Endodermal cell (in vitro differentiated cells): Measurements from ENCODE around the gene TLL1. TPM values are rescaled to one million over a fixed set of nuclear protein-coding genes. Genes with fewer than 3 reads are reported as not detected.

ENCODE experiments used
- DNase-seq: peaks from one replicate; pipeline ENCODE4 v3.0.0-alpha.2; 2017
- H3K27ac ChIP-seq: 2 replicates; pipeline ENCODE4 v1.5.1; 2013; ENCODE audit warnings: mild to moderate bottlenecking, low read depth, low read length, moderate library complexity
- H3K27me3 ChIP-seq: 2 replicates; pipeline ENCODE4 v1.6.1; 2013; ENCODE audit warnings: mild to moderate bottlenecking, low read length, moderate library complexity; ENCODE audit not compliant: insufficient read depth, control insufficient read depth, poor library complexity, severe bottlenecking
- H3K36me3 ChIP-seq: 2 replicates; pipeline ENCODE4 v1.7.0; 2013; ENCODE audit warnings: mild to moderate bottlenecking, low read length, moderate library complexity; ENCODE audit not compliant: control insufficient read depth, insufficient read depth
- H3K4me1 ChIP-seq: one replicate; pipeline ENCODE4 v1.7.0; 2013; ENCODE audit warnings: low read length; ENCODE audit not compliant: control insufficient read depth, insufficient read depth
- H3K4me3 ChIP-seq: 2 replicates; pipeline ENCODE4 v1.5.1; 2013; ENCODE audit warnings: mild to moderate bottlenecking, low read length, moderate library complexity
- H3K9ac ChIP-seq: 2 replicates; pipeline ENCODE4 v1.6.1; 2013; ENCODE audit warnings: mild to moderate bottlenecking, low read length, moderate library complexity; ENCODE audit not compliant: poor library complexity, severe bottlenecking; ENCODE audit errors: extremely low read depth
- H3K9me3 ChIP-seq: 2 replicates; pipeline ENCODE4 v1.6.1; 2013; ENCODE audit warnings: mild to moderate bottlenecking, low read length, moderate library complexity; ENCODE audit not compliant: control insufficient read depth
- H3K27ac Mint-ChIP-seq: 2 replicates; pipeline ENCODE4 v1.8.0; 2020; ENCODE audit warnings: mixed read lengths
- H3K27me3 Mint-ChIP-seq: 2 replicates; pipeline ENCODE4 v1.8.0; 2021; ENCODE audit warnings: mild to moderate bottlenecking, mixed read lengths; ENCODE audit not compliant: insufficient read depth
- H3K36me3 Mint-ChIP-seq: 2 replicates; pipeline ENCODE4 v1.8.0; 2020; ENCODE audit warnings: low read depth, mixed read lengths
- H3K4me1 Mint-ChIP-seq: 2 replicates; pipeline ENCODE4 v1.8.0; 2020; ENCODE audit warnings: mixed read lengths
- H3K4me3 Mint-ChIP-seq: 2 replicates; pipeline ENCODE4 v1.8.0; 2020; ENCODE audit warnings: mild to moderate bottlenecking, moderate library complexity, mixed read lengths
- H3K9me3 Mint-ChIP-seq: 2 replicates; pipeline ENCODE4 v1.8.0; 2020; ENCODE audit warnings: mild to moderate bottlenecking, mixed read lengths
- CTCF ChIP-seq: fragments of 200-600 bp; sonication (generic); conservative IDR thresholded peaks from 2 replicates; pipeline ENCODE4 v1.5.0; 2021; ENCODE audit warnings: antibody characterized with exemption, mild to moderate bottlenecking
- WGBS, 2 experiments: methylation state at CpG; one replicate each; pipeline versions ENCODE4 v1.1.5 to v1.1.7; 2013; ENCODE audit warnings: missing lambda C conversion rate in 2 of 2, mixed read lengths in 1 of 2; ENCODE audit not compliant: insufficient coverage in 1 of 2, insufficient read length in 1 of 2; 5-methylcytosine and 5-hydroxymethylcytosine counted together
- total RNA-seq, 2 donors: library from RNA; stranded (reverse); fragmentation: NEBNext Ultra II Directional in 1 of 2; extraction: Animal tissue kit (Norgen Biotek cat#: 25700) in 1 of 2; gene quantifications; 2 replicates in 1 of 2; 3 replicates in 1 of 2; pipeline ENCODE4 v1.2.1, GENCODE V29; 2021

The TLL1 gene
- total RNA-seq, 2 donors from 2014 or later: 0.18 to 3.8 TPM

- H3K36me3 Mint-ChIP-seq: no peaks in the 10 kb centered on the region
- H3K4me3 Mint-ChIP-seq: peak overlapping the region; percentile 68
- Histone ChIP-seq H3K36me3 (no peaks in the 10 kb centered on the region), H3K27me3 (peaks cover 75% of the 10 kb centered on the region), H3K9ac (no peak overlapping the region), H3K9me3 (no peaks in the 10 kb centered on the region), H3K4me3 (peak overlapping the region; percentile 78), H3K27ac (no peak overlapping the region), H3K4me1 (no peaks in the 10 kb centered on the region)
- peaks cover 16% of the 10 kb centered on the region for H3K4me1 Mint-ChIP-seq
- DNase-seq: peak; percentile 79
- no peak overlapping the region for H3K27ac Mint-ChIP-seq
- no peak for TF ChIP-seq CTCF
- H3K27me3 Mint-ChIP-seq: peaks cover 54% of the 10 kb centered on the region
- WGBS, 2 experiments: 0% methylated on average over 19 to 70 of the region's 70 CpGs
- no peaks in the 10 kb centered on the region for H3K9me3 Mint-ChIP-seq
Observed at GRCh38 chr4:165873298-165874071, 448 bp downstream of the TLL1 start.

- peak; percentile 68 for DNase-seq
- Histone ChIP-seq H3K4me3 (peak overlapping the region; percentile 78), H3K4me1 (no peaks in the 10 kb centered on the region), H3K36me3 (no peaks in the 10 kb centered on the region), H3K9me3 (no peaks in the 10 kb centered on the region), H3K27me3 (peaks cover 75% of the 10 kb centered on the region), H3K9ac (no peak overlapping the region), H3K27ac (no peak overlapping the region)
- Mint-ChIP-seq H3K27ac (no peak overlapping the region), H3K36me3 (no peaks in the 10 kb centered on the region), H3K9me3 (no peaks in the 10 kb centered on the region), H3K4me3 (peak overlapping the region; percentile 68), H3K4me1 (peaks cover 16% of the 10 kb centered on the region), H3K27me3 (peaks cover 54% of the 10 kb centered on the region)
- TF ChIP-seq CTCF: no peak
- WGBS, 2 experiments: 0 to 1% methylated on average over 3 to 27 of the region's 27 CpGs
Observed at GRCh38 chr4:165874072-165874790, 1.2 kb downstream of the TLL1 start.

GRCh38 chr4:165874791-165875371, 1.8 kb downstream of the TLL1 start:
- no peak overlapping the region for H3K27ac Mint-ChIP-seq
- H3K4me1 ChIP-seq: no peaks in the 10 kb centered on the region
- no peaks in the 10 kb centered on the region for H3K36me3 ChIP-seq
- peak overlapping the region; percentile 78 for H3K4me3 ChIP-seq
- WGBS, 2 experiments: 7 to 13% methylated on average over 3 to 38 of the region's 38 CpGs
- peaks cover 52% of the 10 kb centered on the region for H3K27me3 Mint-ChIP-seq
- no peaks in the 10 kb centered on the region for H3K36me3 Mint-ChIP-seq
- DNase-seq: peak; percentile 86
- peaks cover 71% of the 10 kb centered on the region for H3K27me3 ChIP-seq
- no peak overlapping the region for H3K9ac ChIP-seq
- H3K9me3 Mint-ChIP-seq: no peaks in the 10 kb centered on the region
- H3K9me3 ChIP-seq: no peaks in the 10 kb centered on the region
- TF ChIP-seq CTCF: no peak
- peaks cover 21% of the 10 kb centered on the region for H3K4me1 Mint-ChIP-seq
- peak overlapping the region; percentile 68 for H3K4me3 Mint-ChIP-seq
- no peak overlapping the region for H3K27ac ChIP-seq
